Sciatic nerve (tissue), 2 donors: ENCODE measurements around the gene PDCL2. TPM values are rescaled to one million over a fixed set of nuclear protein-coding genes. Genes with fewer than 3 reads are reported as not detected.
A peak's percentile ranks its signal among the peaks of the same experiment; 100 is the strongest.
"Not testable (repeated sequence)": the region's sequence is repeated elsewhere in the genome, so short reads cannot be mapped to it uniquely, and the experiment has no call there.

Experiments used
- ATAC-seq: fragments of 200-7000 bp; cut with Tn5 transposase; one replicate; pipeline ENCODE4 v1.9.1; 2020; ENCODE audit warnings: mild to moderate bottlenecking, moderate library complexity
- DNase-seq: peaks from one replicate; pipeline ENCODE4 v3.0.0-alpha.2; 2020; ENCODE audit warnings: low spot score
- intact Hi-C: fragments of 100-400 bp; cut with DNase I; formaldehyde crosslinking; loops from one replicate; pipeline ENCODE4 v1.14.2; 2022
- total RNA-seq: library from RNA; stranded (reverse); fragmentation: NEBNext Ultra II Directional; extraction: Animal tissue kit (Norgen Biotek cat#: 25700); gene quantifications from one replicate; pipeline ENCODE4 v1.2.1, GENCODE V29; 2021
- donor health status: DM: no; HTN: no; CAD: no.
- donor health status: DM: no; HTN: no; CAD: no.

Gene PDCL2, protein sequence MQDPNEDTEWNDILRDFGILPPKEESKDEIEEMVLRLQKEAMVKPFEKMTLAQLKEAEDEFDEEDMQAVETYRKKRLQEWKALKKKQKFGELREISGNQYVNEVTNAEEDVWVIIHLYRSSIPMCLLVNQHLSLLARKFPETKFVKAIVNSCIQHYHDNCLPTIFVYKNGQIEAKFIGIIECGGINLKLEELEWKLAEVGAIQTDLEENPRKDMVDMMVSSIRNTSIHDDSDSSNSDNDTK
- not detected for total RNA-seq

DNA sequence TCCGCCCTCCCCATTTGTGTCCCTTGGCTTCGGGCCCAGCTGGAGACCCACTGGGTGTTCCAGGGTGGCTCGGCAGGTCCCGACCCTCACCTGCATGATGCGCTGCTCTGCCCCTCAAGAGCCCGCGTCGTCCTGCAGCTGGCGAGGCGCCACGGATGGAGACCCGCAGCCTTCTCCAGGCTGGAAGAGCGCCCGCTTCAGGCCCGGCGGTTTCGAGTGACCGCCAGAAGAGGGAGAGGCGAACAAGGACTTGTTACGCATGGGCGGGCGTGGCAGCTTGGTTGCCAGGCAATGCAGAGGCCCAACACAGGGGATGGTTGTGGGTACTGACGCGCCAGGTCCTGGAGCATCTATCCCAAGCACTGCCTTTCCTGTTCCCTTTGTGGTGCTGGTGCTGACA, at the start of gene PDCL2:
Gene PDCL2, minus strand, starts transcription at position 232 of the 400 bp plus-strand sequence. Its CDS starts 136 bp downstream, at position 96.
- ATAC-seq (no peak), DNase-seq (no peak)
- intact Hi-C loops = no loop called here

DNA sequence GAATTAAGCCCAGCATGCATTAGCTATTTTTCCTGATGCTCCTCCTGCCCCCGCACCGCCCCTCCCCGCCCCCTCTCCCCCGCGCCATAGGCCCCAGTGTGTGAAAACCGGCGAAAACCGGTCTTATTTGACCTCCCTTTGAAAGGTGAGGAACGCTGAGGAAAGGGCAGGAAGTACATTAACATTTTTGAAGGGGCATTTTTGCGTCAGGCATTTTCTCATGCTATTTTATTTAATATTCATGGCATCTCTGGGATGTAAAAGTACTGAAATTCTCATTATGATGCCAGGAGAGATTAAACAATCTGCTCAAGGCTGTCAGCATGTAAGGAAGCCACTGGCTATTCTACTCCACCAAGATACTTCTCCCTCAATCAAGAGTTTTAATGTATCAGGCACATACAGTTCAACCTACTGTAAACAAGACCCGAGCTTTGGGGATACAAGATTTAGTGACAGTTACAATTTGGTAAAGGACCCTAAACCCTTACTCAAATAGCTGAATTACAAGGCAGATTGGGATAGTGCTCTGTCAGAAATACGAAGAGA, 45.3 kb upstream of the PDCL2 start:
- ATAC-seq = no peak
- no peak for DNase-seq
- intact Hi-C loops = no loop called here

DNA sequence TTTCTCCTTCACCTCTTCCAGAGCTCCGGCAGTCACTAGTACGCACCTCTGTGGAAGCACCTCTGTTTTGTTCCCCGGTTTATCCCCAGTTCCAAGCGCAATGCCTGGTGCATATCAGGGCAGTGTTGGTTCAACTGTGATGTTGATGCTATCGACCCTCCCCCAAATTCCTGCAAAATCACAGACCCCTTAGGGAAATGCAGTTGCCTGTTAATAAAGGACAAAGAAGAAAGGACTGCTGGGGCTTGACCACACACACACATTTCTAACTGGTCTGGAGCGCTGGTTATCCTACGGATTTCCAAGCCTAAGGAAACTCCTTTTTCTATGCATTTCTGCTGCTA, 44.6 kb upstream of the PDCL2 start:
- DNase-seq = no peak
- ATAC-seq = no peak
- intact Hi-C loops = no loop called here

DNA sequence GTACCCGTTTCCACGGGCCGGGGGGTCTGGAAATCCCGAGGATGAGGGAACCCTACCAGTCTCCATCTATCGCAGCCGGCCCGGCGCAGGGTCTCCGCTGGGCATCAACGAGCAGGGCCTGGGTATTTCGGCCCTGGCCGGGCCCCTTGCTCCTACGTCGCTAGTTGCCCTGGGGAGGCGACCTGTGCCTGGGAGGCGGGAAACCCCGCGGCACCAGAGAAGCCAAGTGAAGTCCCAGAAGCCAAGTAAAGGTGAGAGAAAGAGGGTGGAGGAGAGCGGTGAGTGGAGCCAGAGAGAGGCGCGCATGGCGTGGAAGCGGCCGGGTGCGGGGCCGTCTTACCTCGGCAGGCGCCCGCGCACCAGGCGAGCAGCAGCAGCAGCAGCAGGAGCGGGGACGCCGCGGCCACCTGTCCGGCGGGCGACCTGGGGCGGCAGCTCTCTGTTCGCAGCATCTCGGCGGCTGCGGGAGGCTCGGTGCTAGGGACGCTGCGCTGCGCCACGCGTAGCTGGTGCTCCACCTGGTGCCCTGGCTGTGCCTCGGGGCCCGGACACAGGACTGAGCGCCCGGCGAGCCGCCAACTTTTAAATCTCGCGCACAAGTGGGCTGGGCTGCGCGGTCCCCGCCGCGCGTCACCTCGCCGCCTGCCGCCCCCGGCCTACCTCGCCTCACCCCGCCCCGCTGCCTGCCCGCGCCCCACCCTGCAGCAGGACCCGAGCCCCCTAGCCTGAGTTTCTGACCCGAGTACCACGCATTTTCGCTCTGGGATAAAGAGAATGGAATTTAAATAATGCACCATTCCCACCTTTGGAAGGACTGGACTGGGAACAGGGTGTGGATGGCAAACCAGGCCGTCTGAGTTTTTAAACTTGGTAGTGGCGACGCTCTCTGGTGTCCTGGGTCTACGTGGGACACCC, 44.0 kb upstream of the PDCL2 start, which contains the start of gene NMU:
Gene NMU, minus strand, starts transcription at position 558 of the 915 bp plus-strand sequence. Its CDS starts 106 bp downstream, at position 452.
- ATAC-seq (no peak), DNase-seq (peak; percentile 56)
- intact Hi-C loops = no loop called here

DNA sequence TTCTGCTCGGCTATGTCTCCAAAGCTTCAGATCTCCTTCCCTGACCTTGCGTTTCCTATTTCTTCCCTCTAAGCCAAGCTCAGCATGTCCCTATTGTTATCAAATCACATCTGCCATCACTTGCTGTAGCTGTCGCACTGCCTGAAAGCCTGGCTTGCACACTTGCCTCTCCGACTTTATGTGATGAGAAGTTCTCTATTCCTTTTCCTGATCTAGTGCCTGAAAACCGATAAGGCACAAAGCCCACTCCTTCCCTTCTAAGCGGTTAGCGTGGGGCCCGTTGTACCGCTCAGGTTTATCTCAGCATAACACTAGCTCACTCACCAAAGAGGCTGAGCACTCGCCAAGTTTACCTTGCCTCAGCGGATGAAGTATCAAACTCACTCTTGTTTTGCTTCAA, 43.2 kb upstream of the PDCL2 start:
- DNase-seq = no peak
- ATAC-seq = no peak
- intact Hi-C loops = no loop called here

DNA sequence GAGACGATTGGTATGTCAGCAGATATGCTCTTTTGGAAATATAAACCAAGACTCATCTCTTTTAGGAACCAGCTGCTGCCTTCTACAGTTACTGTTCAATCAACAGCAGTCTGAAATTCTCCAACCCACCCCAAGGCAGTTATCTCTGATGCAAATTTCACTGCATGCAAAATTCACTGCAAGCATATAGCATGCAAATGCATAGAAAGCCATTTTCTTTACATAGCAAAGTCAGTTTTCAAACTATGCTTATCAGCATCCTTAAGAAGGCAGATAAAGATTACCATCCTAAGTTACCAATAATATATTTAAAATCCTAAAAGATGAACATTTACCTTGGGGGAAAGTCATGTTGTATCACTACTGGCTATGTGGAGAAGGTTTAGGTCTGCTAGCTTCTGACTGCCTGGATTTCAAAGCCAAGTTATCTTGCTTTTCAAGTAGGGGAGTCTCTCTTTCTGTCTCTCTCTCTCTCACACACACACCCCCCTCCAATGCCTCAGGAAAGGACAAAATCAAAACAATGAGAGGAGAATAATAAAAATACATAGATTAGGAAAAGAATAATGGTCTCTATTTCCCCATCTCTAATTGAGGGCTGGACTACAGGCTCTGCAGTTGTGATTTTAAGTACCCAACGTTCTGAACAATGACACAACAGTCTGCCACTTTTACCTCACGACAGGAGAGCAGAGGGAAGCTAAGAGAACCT, 42.5 kb upstream of the PDCL2 start:
- ATAC-seq (no peak), DNase-seq (no peak)
- intact Hi-C loops = no loop called here

DNA sequence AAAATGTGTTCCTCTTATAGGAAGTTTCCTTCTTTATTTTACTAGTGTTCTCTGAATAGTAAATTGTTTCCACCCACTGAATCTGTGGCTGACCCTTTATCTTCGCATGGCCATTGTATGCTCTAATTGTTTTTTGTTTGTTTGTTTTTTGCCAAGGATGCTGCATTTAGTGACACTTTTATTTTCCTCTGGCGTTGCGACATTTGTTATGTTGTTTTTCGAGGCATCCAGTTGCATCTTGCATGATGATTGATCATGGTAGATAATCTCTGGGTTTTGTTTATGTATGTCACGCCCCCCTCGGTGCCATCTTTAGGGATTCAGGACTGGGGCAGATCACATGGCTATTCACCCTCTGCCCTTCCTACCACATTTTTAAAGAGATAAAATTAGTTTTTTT, 41.9 kb upstream of the PDCL2 start:
- no peak for DNase-seq
- intact Hi-C loops = no loop called here
- no peak for ATAC-seq

DNA sequence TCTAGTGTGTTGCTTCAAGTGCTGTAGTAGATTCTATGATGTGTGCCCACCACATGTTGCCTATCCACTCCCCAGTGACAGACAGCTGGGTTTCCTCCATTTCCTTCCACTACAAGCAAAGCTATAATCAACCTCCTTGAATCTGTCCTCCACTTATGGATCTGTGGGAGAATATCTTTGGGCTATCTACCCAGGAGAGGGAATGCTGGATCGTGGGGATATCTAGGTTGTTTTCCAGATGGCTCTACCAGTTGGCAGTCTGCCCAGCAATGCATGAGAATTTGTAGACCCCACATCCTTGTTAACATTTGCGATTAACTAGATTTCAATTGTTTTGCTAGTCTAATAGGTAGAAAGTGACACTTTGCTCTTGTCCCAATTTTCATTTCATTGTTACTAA, 33.8 kb upstream of the PDCL2 start:
- intact Hi-C loops = no loop called here
- ATAC-seq = no peak
- DNase-seq = no peak

DNA sequence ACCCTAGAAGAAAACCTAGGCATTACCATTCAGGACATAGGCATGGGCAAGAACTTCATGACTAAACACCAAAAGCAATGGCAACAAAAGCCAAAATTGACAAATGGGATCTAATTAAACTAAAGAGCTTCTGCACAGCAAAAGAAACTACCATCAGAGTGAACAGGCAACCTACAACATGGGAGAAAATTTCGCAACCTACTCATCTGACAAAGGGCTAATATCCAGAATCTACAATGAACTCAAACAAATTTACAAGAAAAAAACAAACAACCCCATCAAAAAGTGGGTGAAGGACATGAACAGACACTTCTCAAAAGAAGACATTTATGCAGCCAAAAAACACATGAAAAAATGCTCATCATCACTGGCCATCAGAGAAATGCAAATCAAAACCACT, 32.0 kb upstream of the PDCL2 start:
- intact Hi-C loops, DNase-seq, ATAC-seq: not testable (repeated sequence)

DNA sequence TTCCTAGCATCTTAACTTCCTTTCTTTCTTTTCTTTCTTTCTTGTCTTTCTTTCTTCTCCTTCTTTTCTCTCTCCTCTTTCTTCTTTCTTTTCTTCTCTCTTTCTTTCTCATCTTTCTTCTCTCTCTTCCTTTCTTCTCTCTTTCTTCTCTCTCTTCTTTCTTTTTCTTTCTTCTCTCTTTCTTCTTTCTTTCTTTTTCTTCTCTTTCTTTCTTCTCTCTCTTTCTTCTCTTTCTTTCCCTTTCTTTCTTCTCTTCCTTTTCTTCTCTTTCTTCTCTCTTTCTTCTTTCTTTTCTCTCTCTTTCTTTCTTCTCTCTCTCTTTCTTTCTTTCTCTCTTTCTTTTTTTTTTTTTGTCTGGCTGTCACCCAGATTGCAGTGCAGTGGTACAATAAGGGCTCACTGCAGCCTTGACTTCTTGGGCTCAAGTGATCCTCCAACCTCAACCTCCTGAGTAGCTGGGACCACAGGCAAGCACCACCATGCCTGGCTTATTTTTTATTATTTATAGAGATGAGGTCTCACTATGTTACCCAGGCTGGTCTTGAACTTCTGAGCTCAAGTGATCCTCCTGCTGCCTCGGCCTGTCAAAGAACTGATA, 26.6 kb upstream of the PDCL2 start:
- no peak for DNase-seq
- intact Hi-C loops = no loop called here
- no peak for ATAC-seq

DNA sequence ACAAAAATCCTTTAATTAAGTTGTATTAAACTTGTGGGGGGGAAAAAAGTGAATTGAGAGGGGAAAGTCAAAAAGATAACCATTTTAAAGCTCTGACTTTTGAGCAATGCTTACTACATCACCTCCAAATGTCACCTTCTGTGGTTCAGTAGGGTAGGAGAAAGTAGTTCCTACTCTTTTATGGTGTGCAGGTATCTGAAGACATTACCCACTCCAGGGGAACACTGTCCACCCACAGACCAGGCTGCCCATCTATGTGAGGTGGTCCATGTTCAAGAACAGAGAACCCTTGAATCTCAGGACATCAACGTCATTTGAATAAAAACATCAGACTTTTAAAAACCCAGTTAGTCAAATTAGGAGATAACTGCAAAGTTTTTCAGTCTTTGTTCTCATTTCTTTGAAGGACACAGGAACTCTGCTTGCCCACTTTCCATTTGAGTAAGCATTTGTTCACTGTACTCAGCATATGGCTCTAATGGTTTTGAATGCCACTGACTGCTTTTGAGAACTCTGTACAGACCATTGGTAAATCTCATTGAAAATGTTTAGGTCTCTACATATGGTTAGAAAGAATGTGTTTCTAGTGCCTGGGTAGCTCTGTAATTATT, 25.6 kb upstream of the PDCL2 start:
- DNase-seq = no peak
- intact Hi-C loops = no loop called here
- ATAC-seq = no peak

DNA sequence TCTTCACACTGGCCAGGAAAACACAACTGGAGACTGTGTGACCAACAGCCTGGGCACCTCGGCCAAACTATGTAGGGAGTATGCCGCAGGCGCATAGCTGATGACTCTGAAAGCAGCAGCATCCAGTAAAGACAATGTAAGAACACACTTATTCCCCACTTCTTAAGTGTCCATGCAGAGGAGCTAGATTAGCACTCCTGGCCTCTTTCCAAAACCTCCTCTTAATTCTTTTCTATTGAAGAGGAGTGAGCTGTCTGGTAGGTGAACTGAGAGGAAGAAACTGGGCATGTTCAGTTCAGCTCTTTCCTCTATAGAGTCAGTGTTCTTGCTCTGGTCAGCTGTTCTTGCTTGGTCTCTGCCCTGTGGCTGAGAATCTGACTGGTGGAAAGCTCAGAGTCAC, 23.0 kb upstream of the PDCL2 start:
- intact Hi-C loops = no loop called here
- no peak for DNase-seq
- ATAC-seq = no peak

DNA sequence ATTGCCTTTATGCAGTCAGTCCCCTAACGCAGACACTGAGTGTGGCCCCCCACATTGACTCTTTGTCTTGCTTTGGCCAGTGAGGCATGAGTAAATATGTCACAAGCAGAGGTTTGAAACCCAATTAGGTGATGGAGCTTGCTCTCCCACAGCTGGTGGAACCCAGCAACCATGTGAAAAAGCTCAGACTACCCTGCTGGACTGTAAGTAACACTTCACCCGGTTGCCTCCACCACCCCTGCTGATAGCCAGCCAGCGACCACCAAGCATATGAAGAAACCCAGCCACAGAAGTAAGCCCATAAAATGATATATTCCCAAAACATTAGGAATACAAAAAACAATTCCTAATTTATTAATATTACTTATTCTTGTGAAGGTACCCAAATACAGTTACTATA, 21.6 kb upstream of the PDCL2 start:
- DNase-seq (no peak), ATAC-seq (no peak)
- intact Hi-C loops = no loop called here

DNA sequence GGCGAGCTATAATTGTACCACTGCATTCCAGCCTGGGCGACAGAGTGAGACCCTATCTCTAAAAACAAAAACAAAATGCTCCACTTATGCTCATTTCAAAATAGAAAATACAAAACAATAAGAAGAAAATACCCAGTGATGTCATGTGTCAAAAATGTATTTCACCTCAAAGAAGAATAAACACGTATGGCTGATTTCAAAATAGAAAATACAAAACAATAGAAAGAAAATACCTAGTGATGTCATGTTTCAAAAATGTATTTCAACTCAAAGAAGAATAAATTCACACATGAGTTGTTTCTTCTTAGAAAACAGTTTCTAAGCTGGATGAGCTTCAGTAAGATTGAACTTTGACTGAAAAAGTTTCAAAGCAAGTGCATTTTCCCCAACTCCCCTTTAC, 20.3 kb upstream of the PDCL2 start:
- intact Hi-C loops = no loop called here
- ATAC-seq = no peak
- no peak for DNase-seq

DNA sequence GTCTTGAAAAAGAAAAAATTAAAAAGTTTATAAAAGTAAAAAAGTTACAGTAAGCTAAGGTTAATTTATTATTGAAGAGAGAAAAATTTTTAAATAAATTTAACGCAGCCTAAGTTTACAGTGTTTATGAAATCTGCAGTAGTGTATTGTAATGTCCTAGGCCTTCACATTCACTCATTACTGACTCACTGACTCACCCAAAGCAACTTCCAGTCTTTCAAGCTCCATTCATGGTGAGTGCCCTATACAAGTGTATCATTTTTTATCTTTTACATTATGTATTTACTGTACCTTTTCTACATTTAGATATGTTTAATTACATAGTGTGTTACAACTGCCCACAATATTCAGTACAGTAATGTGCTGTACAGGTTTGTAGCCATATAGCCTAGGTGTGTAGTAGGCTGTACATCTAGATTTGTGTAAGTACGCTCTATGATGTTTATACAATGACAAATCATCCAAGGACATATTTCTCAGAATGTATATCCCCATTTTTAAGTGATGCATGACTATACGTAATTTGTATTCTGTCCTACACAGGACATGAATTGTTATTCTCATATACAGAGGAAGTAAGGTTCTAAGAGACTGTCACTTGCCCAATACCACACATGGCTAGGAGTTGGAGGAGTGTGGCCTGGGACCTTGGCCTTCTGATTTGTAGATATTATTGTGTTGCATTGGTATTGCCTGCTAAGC, 19.5 kb upstream of the PDCL2 start:
- intact Hi-C loops = no loop called here
- DNase-seq (no peak), ATAC-seq (no peak)

DNA sequence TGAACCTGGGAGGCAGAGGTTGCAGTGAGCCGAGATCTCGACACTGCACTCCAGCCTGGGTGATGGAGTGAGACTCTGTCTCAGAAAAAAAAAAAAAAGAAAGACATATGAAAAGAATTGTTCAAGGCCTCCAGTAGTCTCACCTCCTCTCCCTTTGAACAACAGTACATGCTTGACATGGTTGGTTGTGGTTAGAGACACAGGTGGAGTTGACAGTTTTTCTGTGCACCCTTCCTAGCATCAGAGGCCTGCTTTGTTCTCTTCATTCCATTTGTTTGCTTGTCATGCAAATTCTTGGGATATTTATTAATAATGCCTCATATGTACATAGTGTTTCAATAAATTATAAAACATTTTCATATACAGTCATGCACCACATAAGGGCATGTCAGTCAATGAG, 18.3 kb upstream of the PDCL2 start:
- no peak for ATAC-seq
- DNase-seq = no peak
- intact Hi-C loops = no loop called here

DNA sequence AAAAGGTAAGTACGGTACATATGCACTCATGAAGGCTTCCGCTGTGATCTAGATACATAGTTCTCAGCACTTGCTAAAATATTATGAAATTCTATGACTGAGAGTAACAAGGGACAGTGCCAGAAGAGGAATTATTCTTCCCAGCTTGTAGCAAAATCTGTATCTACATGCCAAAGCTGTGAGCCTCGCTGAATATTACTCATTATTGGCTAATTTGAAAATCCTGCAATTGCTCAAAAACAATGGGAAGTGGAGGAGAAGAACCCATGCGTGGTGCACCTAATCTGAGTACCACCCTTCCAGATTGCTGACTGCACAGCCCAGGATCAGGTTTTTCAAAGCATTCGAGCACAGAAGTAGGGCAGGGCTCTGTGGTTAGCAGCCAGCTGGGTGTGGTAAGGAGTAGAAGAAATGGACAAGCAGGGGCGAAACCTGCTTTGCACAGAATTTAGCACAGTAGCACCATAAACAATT, 17.4 kb upstream of the PDCL2 start:
- no peak for DNase-seq
- intact Hi-C loops = no loop called here
- ATAC-seq = no peak

DNA sequence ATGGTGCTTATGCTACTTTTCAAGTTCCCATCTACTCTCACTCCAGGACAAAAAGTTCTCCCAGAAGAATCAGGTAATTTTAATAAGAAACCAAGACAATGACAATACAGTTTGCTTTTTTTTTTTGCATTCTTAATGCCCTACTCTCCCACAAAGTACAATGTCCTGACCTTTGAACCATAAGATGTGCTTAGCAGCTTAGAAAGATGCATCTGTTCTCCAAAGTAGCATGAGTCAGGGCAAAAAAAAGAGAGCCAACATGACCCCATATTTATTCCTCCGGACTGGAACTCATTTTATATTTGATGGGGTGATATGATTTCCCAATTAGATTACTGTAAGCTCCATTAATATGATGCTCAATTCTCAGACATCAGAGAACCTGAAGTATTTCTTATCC, 16.5 kb upstream of the PDCL2 start:
- no peak for DNase-seq
- intact Hi-C loops = no loop called here
- no peak for ATAC-seq
